Measurements from ENCODE around the gene FMO3.

DNA sequence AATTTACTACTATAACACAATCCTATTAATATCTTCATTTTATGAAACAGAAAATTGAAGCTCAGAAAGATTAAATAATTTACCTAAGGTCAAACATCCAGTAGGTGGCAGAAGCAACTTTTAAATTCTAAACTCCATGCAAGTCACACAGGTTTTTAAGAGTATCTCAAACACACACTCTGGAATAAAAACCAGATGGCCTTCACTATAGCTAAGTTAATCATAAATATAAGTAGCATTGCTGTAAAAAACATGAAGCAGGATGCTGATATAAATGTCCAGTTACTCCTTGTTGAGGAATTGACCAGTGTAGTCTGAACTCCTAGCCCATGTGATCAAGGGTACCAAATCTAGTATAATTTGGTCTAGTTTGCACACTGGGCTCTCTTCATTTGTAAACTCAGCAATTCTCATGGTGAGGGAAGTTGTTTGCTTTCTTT, 9.4 kb upstream of the FMO3 start:
- TF ChIP-seq TCF7L2 (IDR thresholded peaks at IDR 0.05; ENCODE audit: borderline replicate concordance, extremely low read depth, insufficient read depth, insufficient read length) = no peak
- no peak for TF ChIP-seq REST (IDR thresholded peaks at IDR 0.05; ENCODE audit: low read depth)
- TF ChIP-seq, protein P1, sequence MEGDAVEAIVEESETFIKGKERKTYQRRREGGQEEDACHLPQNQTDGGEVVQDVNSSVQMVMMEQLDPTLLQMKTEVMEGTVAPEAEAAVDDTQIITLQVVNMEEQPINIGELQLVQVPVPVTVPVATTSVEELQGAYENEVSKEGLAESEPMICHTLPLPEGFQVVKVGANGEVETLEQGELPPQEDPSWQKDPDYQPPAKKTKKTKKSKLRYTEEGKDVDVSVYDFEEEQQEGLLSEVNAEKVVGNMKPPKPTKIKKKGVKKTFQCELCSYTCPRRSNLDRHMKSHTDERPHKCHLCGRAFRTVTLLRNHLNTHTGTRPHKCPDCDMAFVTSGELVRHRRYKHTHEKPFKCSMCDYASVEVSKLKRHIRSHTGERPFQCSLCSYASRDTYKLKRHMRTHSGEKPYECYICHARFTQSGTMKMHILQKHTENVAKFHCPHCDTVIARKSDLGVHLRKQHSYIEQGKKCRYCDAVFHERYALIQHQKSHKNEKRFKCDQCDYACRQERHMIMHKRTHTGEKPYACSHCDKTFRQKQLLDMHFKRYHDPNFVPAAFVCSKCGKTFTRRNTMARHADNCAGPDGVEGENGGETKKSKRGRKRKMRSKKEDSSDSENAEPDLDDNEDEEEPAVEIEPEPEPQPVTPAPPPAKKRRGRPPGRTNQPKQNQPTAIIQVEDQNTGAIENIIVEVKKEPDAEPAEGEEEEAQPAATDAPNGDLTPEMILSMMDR (IDR thresholded peaks at IDR 0.05 in 2 of 3, conservative IDR thresholded peaks at IDR 0.05 in 1 of 3; ENCODE audit: borderline replicate concordance in 1 of 3, insufficient read depth in 1 of 3, low read depth in 2 of 3, low read length in 2 of 3) = peak; percentile 21 to 54 (median 47); a peak in 4 of 6 replicates
- TF ChIP-seq POLR2A (IDR thresholded peaks at IDR 0.05; ENCODE audit: borderline replicate concordance, extremely low read depth, insufficient read depth, insufficient read length) = no peak
- no peak for TF ChIP-seq CEBPB (IDR thresholded peaks at IDR 0.05; ENCODE audit: low read depth)

Measured in HCT116 (cell line).